Adrenal gland (tissue), 5 donors: ENCODE measurements around the gene RGL1.

Experiments used
- CTCF ChIP-seq, 6 experiments: fragments of 450-650 bp in 4 of 6; fragments of 200-600 bp in 2 of 6; sonication (generic) in 1 of 6; IDR thresholded peaks; 1 replicate in 5 of 6; 2 replicates in 1 of 6; pipeline versions ENCODE4 v1.5.1 to v1.8.0; 2016 to 2021; ENCODE audit warnings: antibody characterized with exemption in 6 of 6, mild to moderate bottlenecking in 2 of 6, moderate library complexity in 1 of 6
- POLR2A ChIP-seq, 2 donors: fragments of 450-650 bp; IDR thresholded peaks; one replicate each; pipeline ENCODE4 v1.6.1; 2017; ENCODE audit warnings: antibody characterized with exemption in 2 of 2, mild to moderate bottlenecking in 2 of 2, moderate library complexity in 1 of 2
- donor health status: DM: no; HTN: no; CAD: no.

- TF ChIP-seq POLR2A (IDR thresholded peaks at IDR 0.05) (no peak), CTCF (IDR thresholded peaks at IDR 0.05) (no peak)
Measured at GRCh38 chr1:183792300-183792699, 12.6 kb upstream of the RGL1 start.
